ENCODE measurements around the gene N4BP2L2. TPM values are rescaled to one million over a fixed set of nuclear protein-coding genes. Genes with fewer than 3 reads are reported as not detected.

Gene N4BP2L2
- total RNA-seq, 1 donor: 128 TPM

- TF ChIP-seq CTCF (IDR thresholded peaks at IDR 0.05; ENCODE audit: insufficient read depth, low read depth, low read length): no peak
- DNase-seq (ENCODE audit: low read depth): no peak
- H3K4me3 ChIP-seq (ENCODE audit: low read depth, low read length): no peak overlapping the region
Observed at GRCh38 chr13:32473650-32474049, 64.9 kb downstream of the N4BP2L2 start.

GRCh38 chr13:32472194-32472621 lies 66.4 kb downstream of the N4BP2L2 start:
- no peak for TF ChIP-seq CTCF (IDR thresholded peaks at IDR 0.05; ENCODE audit: insufficient read depth, low read depth, low read length)
- peak; percentile 13 for DNase-seq (ENCODE audit: low read depth)
- no peak overlapping the region for H3K4me3 ChIP-seq (ENCODE audit: low read depth, low read length)

DNA sequence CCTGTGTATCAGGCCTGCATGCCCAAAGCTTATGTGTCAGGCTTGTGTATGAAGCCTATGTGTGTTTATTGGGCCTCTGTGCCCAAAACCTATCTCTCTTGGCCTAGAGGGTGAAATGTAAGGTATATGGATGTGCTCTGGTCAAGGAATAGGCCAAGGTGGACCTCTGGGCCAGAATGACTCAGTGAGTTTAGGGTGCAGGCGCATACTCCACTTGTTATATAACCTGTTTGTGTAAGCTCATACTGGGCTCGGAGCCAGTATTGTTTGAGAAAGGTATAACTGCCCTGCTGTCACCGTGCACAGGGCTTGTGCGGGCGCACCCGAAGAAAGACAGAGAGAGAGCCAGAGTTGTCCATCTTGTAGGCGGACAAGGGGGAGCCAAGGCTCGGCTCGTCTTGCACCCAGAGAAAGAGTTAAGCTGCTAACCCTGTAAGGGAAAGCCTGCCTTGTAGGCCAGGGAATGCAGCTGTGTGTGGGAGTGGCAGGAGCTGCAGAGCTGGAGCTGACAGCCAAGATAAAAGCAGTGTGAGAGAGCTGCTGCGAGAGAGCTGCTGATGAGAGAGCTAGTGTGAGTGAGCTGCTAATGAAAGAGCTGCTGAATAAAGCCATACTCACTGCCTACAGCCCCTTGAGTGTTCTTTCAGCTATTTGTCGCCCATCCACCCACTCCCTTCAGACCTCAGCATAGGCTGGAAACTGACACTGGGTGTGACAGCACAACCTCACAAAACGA lies 67.2 kb downstream of the N4BP2L2 start:
- no peak overlapping the region for H3K4me3 ChIP-seq (ENCODE audit: low read depth, low read length)
- no peak for TF ChIP-seq CTCF (IDR thresholded peaks at IDR 0.05; ENCODE audit: insufficient read depth, low read depth, low read length)
- DNase-seq (ENCODE audit: low read depth): peak; percentile 71

GRCh38 chr13:32468502-32469142 lies 70.0 kb downstream of the N4BP2L2 start:
- DNase-seq (ENCODE audit: low read depth): no peak

DNA sequence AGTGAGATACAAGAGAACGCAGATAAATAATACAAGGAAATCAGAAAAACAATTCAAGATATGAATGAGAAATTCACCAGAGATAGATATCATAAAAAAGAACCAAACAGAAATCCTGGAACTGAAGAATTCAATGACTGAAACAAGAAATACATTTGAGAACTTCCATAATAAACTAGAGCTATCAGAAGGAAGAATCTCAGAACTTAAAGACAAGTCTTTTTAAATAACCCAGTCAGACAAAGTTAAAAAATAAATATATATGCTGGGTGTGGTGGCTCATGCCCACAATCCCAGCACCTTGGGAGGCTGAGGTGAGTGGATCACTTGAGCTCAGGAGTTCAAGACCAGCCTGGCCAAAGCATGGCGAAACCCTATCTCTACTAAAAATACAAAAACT lies 82.0 kb downstream of the N4BP2L2 start:
- no peak for DNase-seq (ENCODE audit: low read depth)
- H3K4me3 ChIP-seq (ENCODE audit: low read depth, low read length): no peak overlapping the region
- TF ChIP-seq CTCF (IDR thresholded peaks at IDR 0.05; ENCODE audit: insufficient read depth, low read depth, low read length): no peak

More at GRCh38 chr13:32468502-32469142, 70.0 kb downstream of the N4BP2L2 start:
- TF ChIP-seq CTCF (IDR thresholded peaks at IDR 0.05; ENCODE audit: insufficient read depth, low read depth, low read length): no peak
- no peak overlapping the region for H3K4me3 ChIP-seq (ENCODE audit: low read depth, low read length)

DNA sequence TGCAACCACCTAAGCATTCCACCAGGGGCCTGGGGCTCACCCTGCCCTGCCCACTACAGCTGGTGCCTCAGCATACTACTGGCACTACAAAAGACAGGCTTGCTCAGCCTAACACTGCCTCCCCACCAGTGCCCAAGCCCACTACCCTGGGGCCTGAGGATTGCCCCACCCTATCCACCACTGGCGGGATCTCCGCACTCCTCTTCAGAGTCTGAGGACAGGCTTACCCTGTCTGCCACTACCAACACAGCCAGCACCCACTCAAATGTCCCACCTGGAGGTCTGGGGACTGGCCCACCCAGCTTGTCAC lies 83.0 kb downstream of the N4BP2L2 start:
- DNase-seq (ENCODE audit: low read depth): no peak
- TF ChIP-seq CTCF (IDR thresholded peaks at IDR 0.05; ENCODE audit: insufficient read depth, low read depth, low read length): no peak
- H3K4me3 ChIP-seq (ENCODE audit: low read depth, low read length): no peak overlapping the region
